ENCODE results near the gene ERAL1.

- TF ChIP-seq POLR2A (IDR thresholded peaks at IDR 0.05; ENCODE audit: control extremely low read depth in 1 of 2, low read depth in 2 of 2, low read length in 2 of 2) (no peak), SIRT6 (IDR thresholded peaks at IDR 0.05; ENCODE audit: low read length) (no peak), POLR2AphosphoS5 (IDR thresholded peaks at IDR 0.05; ENCODE audit: low read depth, low read length) (no peak), SAP30 (IDR thresholded peaks at IDR 0.05; ENCODE audit: insufficient read depth, insufficient replicate concordance, low read length) (no peak)
- TF ChIP-seq, protein P1, sequence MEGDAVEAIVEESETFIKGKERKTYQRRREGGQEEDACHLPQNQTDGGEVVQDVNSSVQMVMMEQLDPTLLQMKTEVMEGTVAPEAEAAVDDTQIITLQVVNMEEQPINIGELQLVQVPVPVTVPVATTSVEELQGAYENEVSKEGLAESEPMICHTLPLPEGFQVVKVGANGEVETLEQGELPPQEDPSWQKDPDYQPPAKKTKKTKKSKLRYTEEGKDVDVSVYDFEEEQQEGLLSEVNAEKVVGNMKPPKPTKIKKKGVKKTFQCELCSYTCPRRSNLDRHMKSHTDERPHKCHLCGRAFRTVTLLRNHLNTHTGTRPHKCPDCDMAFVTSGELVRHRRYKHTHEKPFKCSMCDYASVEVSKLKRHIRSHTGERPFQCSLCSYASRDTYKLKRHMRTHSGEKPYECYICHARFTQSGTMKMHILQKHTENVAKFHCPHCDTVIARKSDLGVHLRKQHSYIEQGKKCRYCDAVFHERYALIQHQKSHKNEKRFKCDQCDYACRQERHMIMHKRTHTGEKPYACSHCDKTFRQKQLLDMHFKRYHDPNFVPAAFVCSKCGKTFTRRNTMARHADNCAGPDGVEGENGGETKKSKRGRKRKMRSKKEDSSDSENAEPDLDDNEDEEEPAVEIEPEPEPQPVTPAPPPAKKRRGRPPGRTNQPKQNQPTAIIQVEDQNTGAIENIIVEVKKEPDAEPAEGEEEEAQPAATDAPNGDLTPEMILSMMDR (IDR thresholded peaks at IDR 0.05; ENCODE audit: control extremely low read depth in 1 of 3, insufficient read depth in 1 of 3, low read depth in 1 of 3, low read length in 3 of 3) = no peak
Measured at GRCh38 chr17:28878158-28878910, 23.5 kb downstream of the ERAL1 start.

Measured in H1 (cell line).